HG02884 (cell line): ENCODE results near the gene DNAJB1.
"Not testable (repeated sequence)": the region's sequence is repeated elsewhere in the genome, so short reads cannot be mapped to it uniquely, and the experiment has no call there.

Experiments
- ATAC-seq: cut with Tn5 transposase; IDR thresholded peaks from one replicate; pipeline ENCODE4 v1.9.1; 2021; ENCODE audit warnings: mild to moderate bottlenecking, moderate library complexity; ENCODE audit not compliant: unreplicated experiment

DNAJB1 gene

GRCh38 chr19:14525729-14526128 is 7.5 kb upstream of the DNAJB1 start:
- ATAC-seq = no peak

- no peak for ATAC-seq
Observed at GRCh38 chr19:14520543-14520942, 2.3 kb upstream of the DNAJB1 start.

- ATAC-seq = no peak
Observed at GRCh38 chr19:14519860-14520407, 1.7 kb upstream of the DNAJB1 start.

GRCh38 chr19:14519245-14519859 is 1.2 kb upstream of the DNAJB1 start:
- no peak for ATAC-seq

GRCh38 chr19:14517446-14517839 is 754 bp downstream of the DNAJB1 start:
- no peak for ATAC-seq

GRCh38 chr19:14516746-14517438 is 1.3 kb downstream of the DNAJB1 start:
- ATAC-seq = no peak

- ATAC-seq = no peak
Observed at GRCh38 chr19:14516048-14516534, 2.1 kb downstream of the DNAJB1 start.

GRCh38 chr19:14515501-14516047 is 2.6 kb downstream of the DNAJB1 start:
- no peak for ATAC-seq

- no peak for ATAC-seq
Observed at GRCh38 chr19:14514215-14514863, 3.9 kb downstream of the DNAJB1 start.

- no peak for ATAC-seq
Observed at GRCh38 chr19:14512406-14512961, 5.7 kb downstream of the DNAJB1 start.

GRCh38 chr19:14511229-14511593 is 7.0 kb downstream of the DNAJB1 start:
- no peak for ATAC-seq

GRCh38 chr19:14510311-14511228 is 7.6 kb downstream of the DNAJB1 start:
- ATAC-seq = no peak

GRCh38 chr19:14507704-14508542 is 10.3 kb downstream of the DNAJB1 start:
- ATAC-seq = no peak

GRCh38 chr19:14505488-14506239 is 12.5 kb downstream of the DNAJB1 start:
- ATAC-seq = no peak

- not testable (repeated sequence) for ATAC-seq
Observed at GRCh38 chr19:14504575-14504974, 13.6 kb downstream of the DNAJB1 start.

GRCh38 chr19:14503285-14503684 is 14.9 kb downstream of the DNAJB1 start:
- ATAC-seq = no peak

- ATAC-seq = no peak
Observed at GRCh38 chr19:14502334-14503092, 15.7 kb downstream of the DNAJB1 start.
